A673 (cell line): Measurements from ENCODE around the gene CDH23. TPM values are rescaled to one million over a fixed set of nuclear protein-coding genes. Genes with fewer than 3 reads are reported as not detected.

Experiments
- Bru-seq: library from RNA; stranded (reverse); fragments of 400-500 nt; gene quantifications from one replicate; lab custom pipeline; 2021; lab: Mats Ljungman, UMichigan
- BruChase-seq, 2 experiments: library from RNA; stranded (reverse); fragments of 400-500 nt; gene quantifications; one replicate each; lab custom pipeline; 2021; lab: Mats Ljungman, UMichigan
- BruUV-seq: library from RNA; stranded (reverse); fragments of 400-500 nt; replicated peaks from 2 replicates; lab custom pipeline; 2021; lab: Mats Ljungman, UMichigan
- CTCF ChIA-PET: fragments of 300-600 bp; sonication (Branson Sonifier 250); formaldehyde crosslinking; loops from one replicate; lab custom pipeline; 2022; ENCODE audit warnings: antibody characterized with exemption; lab: Charles Lee
- POLR2A ChIA-PET: fragments of 300-600 bp; sonication (Branson Sonifier 250); formaldehyde crosslinking; loops from one replicate; lab custom pipeline; 2022; ENCODE audit warnings: antibody characterized with exemption; ENCODE audit not compliant: low non-redundant PET; lab: Charles Lee
- DNase-seq: peaks from one replicate; pipeline ENCODE4 v3.0.0-alpha.2; 2015; ENCODE audit warnings: low spot score
- H3K27ac ChIP-seq: fragments of 200-600 bp; sonication (generic); 2 replicates; pipeline ENCODE4 v1.5.1; 2016; ENCODE audit warnings: mixed run types, low read depth, mild to moderate bottlenecking, mixed read lengths, antibody characterized with exemption, low read length; ENCODE audit not compliant: poor library complexity, severe bottlenecking
- H3K27me3 ChIP-seq: fragments of 200-600 bp; sonication (generic); replicated peaks from 2 replicates; pipeline ENCODE4 v1.6.1; 2017; ENCODE audit warnings: mixed run types, low read depth, mild to moderate bottlenecking, mixed read lengths, antibody characterized with exemption, low read length; ENCODE audit not compliant: insufficient read depth, poor library complexity
- H3K36me3 ChIP-seq: fragments of 200-600 bp; sonication (generic); 2 replicates; pipeline ENCODE4 v1.6.1; 2016; ENCODE audit warnings: mixed run types, mild to moderate bottlenecking, mixed read lengths, antibody characterized with exemption, low read length; ENCODE audit not compliant: insufficient read depth, poor library complexity, severe bottlenecking
- H3K4me1 ChIP-seq: fragments of 200-600 bp; sonication (generic); 2 replicates; pipeline ENCODE4 v1.6.1; 2017; ENCODE audit warnings: mixed run types, mild to moderate bottlenecking, mixed read lengths, antibody characterized with exemption, low read length; ENCODE audit not compliant: insufficient read depth, poor library complexity, severe bottlenecking
- H3K4me3 ChIP-seq: fragments of 200-600 bp; sonication (generic); 2 replicates; pipeline ENCODE4 v1.5.1; 2016; ENCODE audit warnings: low read depth, mixed run types, mild to moderate bottlenecking, mixed read lengths, low read length; ENCODE audit not compliant: poor library complexity, severe bottlenecking
- H3K9me3 ChIP-seq: fragments of 200-600 bp; sonication (generic); 2 replicates; pipeline ENCODE4 v1.6.1; 2016; ENCODE audit warnings: mixed run types, low read depth, mild to moderate bottlenecking, mixed read lengths, antibody characterized with exemption, low read length; ENCODE audit not compliant: poor library complexity, severe bottlenecking
- EZH2 ChIP-seq: fragments of 200-600 bp; sonication (generic); IDR thresholded peaks from 2 replicates; pipeline ENCODE4 v1.6.1; 2017; ENCODE audit warnings: borderline replicate concordance, low read depth, mild to moderate bottlenecking, mixed read lengths, antibody characterized with exemption, low read length; ENCODE audit not compliant: poor library complexity, severe bottlenecking
- intact Hi-C: fragments of 100-400 bp; cut with micrococcal nuclease; formaldehyde crosslinking; loops from one replicate; pipeline ENCODE4 v1.10.0; 2022; ENCODE audit not compliant: unreplicated experiment
- long read RNA-seq: library from polyadenylated mRNA; stranded (forward); transcript quantifications from one replicate; pipeline ENCODE4 v2.0.0, GENCODE V29; 2022
- total RNA-seq: library from RNA; stranded (reverse); gene quantifications from 2 replicates; pipeline ENCODE4 v1.2.3, GENCODE V29; 2021
- TF ChIP-seq, protein P1 (sequence below): fragments of 300-800, 200-600 bp; sonication (generic); conservative IDR thresholded peaks from 2 replicates; pipeline ENCODE4 v1.5.1; 2017; ENCODE audit warnings: low read depth, mild to moderate bottlenecking, antibody characterized with exemption, low read length, moderate library complexity, mixed read lengths

Gene CDH23
- total RNA-seq (49.7 and 50.7 TPM in 2 replicates), Bru-seq, nascent RNA (percentile 69 among the genes with signal in this experiment), BruChase-seq, experiment 1, labeled RNA remaining after a 2-hour chase (percentile 60 among the genes with signal in this experiment), BruChase-seq, experiment 2, labeled RNA remaining after a 6-hour chase (percentile 73 among the genes with signal in this experiment)
- long read RNA-seq, partial matches to known transcripts, result 99 of 145 reads
- long read RNA-seq, other reads (novel, unspliced or antisense), result 46 of 145 reads

DNA sequence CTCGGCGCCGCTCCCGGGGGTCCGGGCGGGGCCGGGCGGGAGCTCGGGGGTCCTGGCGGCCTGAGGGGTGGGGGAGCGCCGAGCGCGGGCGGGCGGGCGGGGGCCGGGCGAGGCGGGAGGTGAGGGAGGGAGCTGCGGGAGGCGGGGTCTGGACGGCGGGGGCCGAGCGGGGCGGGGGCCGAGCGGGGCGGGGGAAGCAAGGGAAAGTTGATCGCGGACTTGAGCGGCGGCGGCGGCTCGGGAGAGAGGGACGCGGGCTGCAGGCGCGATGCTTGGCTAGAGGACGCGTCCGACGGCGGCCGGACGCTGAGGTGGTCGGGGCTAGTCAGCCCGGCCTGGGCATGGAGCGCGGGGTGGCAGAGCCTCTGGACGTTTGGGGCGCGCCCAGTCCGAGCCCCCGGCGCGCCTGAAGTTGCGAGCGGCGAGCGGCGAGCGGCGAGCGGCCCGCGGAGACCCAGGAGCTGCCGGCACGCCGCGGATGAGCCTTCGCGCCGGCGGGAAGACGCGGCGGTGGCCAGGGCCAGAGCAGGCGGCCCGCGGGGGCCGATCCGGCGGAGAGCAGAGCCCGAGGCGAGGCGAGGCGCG, at the start of gene CDH23:
Gene CDH23, plus strand, starts transcription at position 210 of the 585 bp plus-strand sequence. CDS start 42,912 bp downstream, outside the sequence.
- no peaks in the 10 kb centered on the region for H3K27me3 ChIP-seq
- H3K9me3 ChIP-seq, result no peaks in the 10 kb centered on the region
- ChIA-PET CTCF (interaction anchor here (0.5 to 3.1 kb wide), 6 partner anchors 13 to 311 kb away, joined by 4 to 22 read pairs (median 5); no protein-coding TSS in a partner anchor), POLR2A (no interaction called here)
- no TSS peak for BruUV-seq
- H3K4me3 ChIP-seq, result peak within 1 kb of the TSS; percentile 67
- peak; percentile 68 for DNase-seq
- intact Hi-C loops, result loop anchor here (1.0 to 5.0 kb wide), 2 partner anchors 172 to 300 kb away; no protein-coding TSS in a partner anchor
- H3K27ac ChIP-seq, result peak within 1 kb of the TSS; percentile 63
- TF ChIP-seq EZH2, result no peak
- TF ChIP-seq, protein P1, sequence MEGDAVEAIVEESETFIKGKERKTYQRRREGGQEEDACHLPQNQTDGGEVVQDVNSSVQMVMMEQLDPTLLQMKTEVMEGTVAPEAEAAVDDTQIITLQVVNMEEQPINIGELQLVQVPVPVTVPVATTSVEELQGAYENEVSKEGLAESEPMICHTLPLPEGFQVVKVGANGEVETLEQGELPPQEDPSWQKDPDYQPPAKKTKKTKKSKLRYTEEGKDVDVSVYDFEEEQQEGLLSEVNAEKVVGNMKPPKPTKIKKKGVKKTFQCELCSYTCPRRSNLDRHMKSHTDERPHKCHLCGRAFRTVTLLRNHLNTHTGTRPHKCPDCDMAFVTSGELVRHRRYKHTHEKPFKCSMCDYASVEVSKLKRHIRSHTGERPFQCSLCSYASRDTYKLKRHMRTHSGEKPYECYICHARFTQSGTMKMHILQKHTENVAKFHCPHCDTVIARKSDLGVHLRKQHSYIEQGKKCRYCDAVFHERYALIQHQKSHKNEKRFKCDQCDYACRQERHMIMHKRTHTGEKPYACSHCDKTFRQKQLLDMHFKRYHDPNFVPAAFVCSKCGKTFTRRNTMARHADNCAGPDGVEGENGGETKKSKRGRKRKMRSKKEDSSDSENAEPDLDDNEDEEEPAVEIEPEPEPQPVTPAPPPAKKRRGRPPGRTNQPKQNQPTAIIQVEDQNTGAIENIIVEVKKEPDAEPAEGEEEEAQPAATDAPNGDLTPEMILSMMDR, result no peak
- H3K36me3 ChIP-seq, result no peaks in the 10 kb centered on the region
- H3K4me1 ChIP-seq, result peaks cover 10% of the 10 kb centered on the region

DNA sequence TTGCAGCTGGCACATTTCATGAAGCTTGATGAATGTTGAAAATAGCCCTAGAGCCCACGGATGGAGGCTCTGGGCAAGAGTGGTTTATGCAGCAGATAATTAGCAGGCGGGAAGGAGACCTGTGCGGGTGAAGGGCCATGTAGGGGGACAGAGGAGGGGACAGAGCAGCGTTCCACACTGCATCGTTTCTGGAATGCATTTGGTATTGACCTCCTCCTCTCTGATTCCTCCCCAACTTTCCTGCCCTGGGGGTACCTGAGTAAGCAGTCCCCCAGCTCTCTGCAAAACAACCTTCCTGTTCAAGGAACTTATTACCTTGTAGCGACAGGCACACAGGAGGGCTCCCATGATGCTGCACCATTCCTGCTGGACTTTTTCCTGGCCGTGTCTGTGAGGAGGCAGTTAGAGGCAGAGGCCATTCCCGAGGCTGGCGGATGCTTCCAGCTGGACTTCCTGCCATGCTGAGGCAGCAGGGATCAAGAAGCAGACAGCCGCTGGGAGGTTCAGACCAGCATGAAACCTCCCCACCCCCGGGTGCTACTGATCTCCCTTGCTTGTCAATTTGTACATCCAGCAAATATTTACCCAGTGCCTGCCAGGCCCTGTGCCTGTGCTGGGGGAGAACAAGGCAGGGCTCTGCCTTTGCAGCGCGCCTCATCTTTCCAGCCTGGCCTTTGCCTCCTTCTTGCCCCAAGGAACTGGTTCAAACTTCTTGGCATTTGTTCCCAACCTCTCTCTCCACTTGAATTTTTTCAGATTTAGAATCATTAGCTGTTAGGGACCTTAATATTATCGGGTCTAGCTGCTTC, 48.9 kb upstream of the CDH23 start:
- no peak for TF ChIP-seq EZH2
- TF ChIP-seq, protein P1, result no peak
- intact Hi-C loops, result no loop called here
- no peaks in the 10 kb centered on the region for H3K27me3 ChIP-seq
- no peak for DNase-seq
- H3K36me3 ChIP-seq, result no peaks in the 10 kb centered on the region
- no TSS peak for BruUV-seq
- no peak overlapping the region for H3K27ac ChIP-seq
- POLR2A ChIA-PET, result no interaction called here
- no peaks in the 10 kb centered on the region for H3K9me3 ChIP-seq
- CTCF ChIA-PET, result no interaction called here
- H3K4me3 ChIP-seq, result no peak overlapping the region
- H3K4me1 ChIP-seq, result no peaks in the 10 kb centered on the region

DNA sequence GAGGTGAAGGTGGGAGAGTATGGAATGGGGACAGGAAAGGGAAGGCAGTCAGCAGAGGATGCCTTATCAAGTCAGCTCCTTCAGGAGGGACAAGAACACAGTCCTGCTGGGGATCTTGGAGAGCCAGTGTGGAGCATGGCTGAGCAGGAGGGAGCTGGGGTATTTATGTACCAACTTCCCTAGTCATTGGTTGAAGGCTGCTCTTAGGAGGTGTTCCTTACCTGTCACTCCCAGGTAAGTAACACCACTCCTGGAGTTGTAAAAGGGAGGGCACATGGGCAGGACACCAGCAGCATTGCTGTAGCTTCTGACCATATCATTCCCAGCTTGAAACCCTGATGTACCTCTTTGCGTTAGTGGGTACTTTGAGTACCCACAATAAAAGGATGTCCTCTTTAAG, 47.9 kb upstream of the CDH23 start:
- DNase-seq, result no peak
- Histone ChIP-seq H3K36me3 (no peaks in the 10 kb centered on the region), H3K9me3 (no peaks in the 10 kb centered on the region), H3K27ac (no peak overlapping the region), H3K27me3 (no peaks in the 10 kb centered on the region), H3K4me1 (no peaks in the 10 kb centered on the region), H3K4me3 (no peak overlapping the region)
- no peak for TF ChIP-seq EZH2
- TF ChIP-seq, protein P1, result no peak
- POLR2A ChIA-PET, result no interaction called here
- no TSS peak for BruUV-seq
- CTCF ChIA-PET, result no interaction called here
- intact Hi-C loops, result no loop called here
